GM10266 (cell line): ENCODE results near the gene NEAT1.

ENCODE experiments used
- DNase-seq: peaks from one replicate; pipeline ENCODE4 v3.0.0; 2012; ENCODE audit errors: extremely low spot score
- CTCF ChIP-seq: IDR thresholded peaks from 2 replicates; pipeline ENCODE4 v1.5.1; 2012; ENCODE audit warnings: mild to moderate bottlenecking, low read depth; ENCODE audit not compliant: control insufficient read depth, insufficient read depth; ENCODE audit errors: missing control alignments

NEAT1 gene

GRCh38 chr11:65433657-65434056, 11.1 kb downstream of the NEAT1 start:
- DNase-seq: no peak
- TF ChIP-seq CTCF: no peak

- DNase-seq: no peak
- TF ChIP-seq CTCF: no peak
These were observed 11.6 kb downstream of the NEAT1 start for GRCh38 chr11:65434057-65434666.

- no peak for DNase-seq
These were observed 12.2 kb downstream of the NEAT1 start for GRCh38 chr11:65434667-65435410.

GRCh38 chr11:65435411-65435931, 12.9 kb downstream of the NEAT1 start:
- DNase-seq: no peak
- no peak for TF ChIP-seq CTCF

More at GRCh38 chr11:65434667-65435410, 12.2 kb downstream of the NEAT1 start:
- no peak for TF ChIP-seq CTCF

GRCh38 chr11:65435981-65436411, 13.4 kb downstream of the NEAT1 start:
- no peak for TF ChIP-seq CTCF
- DNase-seq: no peak

- TF ChIP-seq CTCF: no peak
- no peak for DNase-seq
These were observed 13.9 kb downstream of the NEAT1 start for GRCh38 chr11:65436412-65437032.
